AG10803 (cell line): ENCODE results near the gene ADAMTSL4.
A peak's percentile ranks its signal among the peaks of the same experiment; 100 is the strongest.
"Not testable (repeated sequence)": the region's sequence is repeated elsewhere in the genome, so short reads cannot be mapped to it uniquely, and the experiment has no call there.

Source experiments
- DNase-seq: peaks from one replicate; pipeline ENCODE4 v3.0.0; 2010; ENCODE audit warnings: low read depth
- H3K4me3 ChIP-seq: 2 replicates; pipeline ENCODE4 v1.5.1; 2011; ENCODE audit warnings: mild to moderate bottlenecking, low read length, control low read depth
- TF ChIP-seq, protein P1 (sequence below): conservative IDR thresholded peaks from 2 replicates; pipeline ENCODE4 v1.5.1; 2011; ENCODE audit warnings: mild to moderate bottlenecking, low read length, control low read depth, inconsistent platforms

The ADAMTSL4 gene

DNA sequence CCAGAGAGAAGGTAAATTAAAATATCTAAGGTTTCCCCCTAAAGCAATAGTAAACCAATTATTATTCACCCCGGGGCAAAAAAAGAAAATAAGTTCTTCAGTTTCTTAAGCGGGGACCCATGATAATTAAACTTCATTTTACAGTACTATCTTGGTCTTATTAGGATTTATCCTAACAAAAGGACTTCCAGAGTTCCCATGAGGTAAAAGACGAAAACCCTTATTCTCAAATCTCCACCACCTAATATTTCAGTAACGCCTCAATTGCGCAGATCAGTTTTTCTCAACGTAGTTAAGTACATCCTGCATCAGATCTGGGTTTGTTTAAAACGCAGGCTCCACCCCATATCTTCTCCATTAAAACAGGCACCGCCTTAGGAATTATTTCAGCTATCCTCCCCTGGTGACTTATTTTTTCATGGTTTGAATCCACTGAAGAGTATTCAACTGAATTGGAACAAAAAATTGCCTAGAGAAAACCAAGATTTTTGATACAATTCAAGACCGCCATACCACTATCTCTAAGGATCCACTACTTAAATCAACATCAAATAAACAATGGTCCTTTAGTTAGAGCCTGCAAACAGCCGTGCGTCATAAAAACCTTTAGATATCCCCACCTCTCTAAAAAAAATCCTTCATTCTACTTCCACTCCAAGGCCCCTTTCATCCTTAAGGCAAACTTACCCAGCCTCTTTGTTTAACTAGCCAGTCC is 28.5 kb downstream of the ADAMTSL4 start:
- TF ChIP-seq, protein P1, sequence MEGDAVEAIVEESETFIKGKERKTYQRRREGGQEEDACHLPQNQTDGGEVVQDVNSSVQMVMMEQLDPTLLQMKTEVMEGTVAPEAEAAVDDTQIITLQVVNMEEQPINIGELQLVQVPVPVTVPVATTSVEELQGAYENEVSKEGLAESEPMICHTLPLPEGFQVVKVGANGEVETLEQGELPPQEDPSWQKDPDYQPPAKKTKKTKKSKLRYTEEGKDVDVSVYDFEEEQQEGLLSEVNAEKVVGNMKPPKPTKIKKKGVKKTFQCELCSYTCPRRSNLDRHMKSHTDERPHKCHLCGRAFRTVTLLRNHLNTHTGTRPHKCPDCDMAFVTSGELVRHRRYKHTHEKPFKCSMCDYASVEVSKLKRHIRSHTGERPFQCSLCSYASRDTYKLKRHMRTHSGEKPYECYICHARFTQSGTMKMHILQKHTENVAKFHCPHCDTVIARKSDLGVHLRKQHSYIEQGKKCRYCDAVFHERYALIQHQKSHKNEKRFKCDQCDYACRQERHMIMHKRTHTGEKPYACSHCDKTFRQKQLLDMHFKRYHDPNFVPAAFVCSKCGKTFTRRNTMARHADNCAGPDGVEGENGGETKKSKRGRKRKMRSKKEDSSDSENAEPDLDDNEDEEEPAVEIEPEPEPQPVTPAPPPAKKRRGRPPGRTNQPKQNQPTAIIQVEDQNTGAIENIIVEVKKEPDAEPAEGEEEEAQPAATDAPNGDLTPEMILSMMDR = no peak
- DNase-seq = peak; percentile 61
- peak overlapping the region; percentile 99 for H3K4me3 ChIP-seq

GRCh38 chr1:150578272-150579109 is 29.3 kb downstream of the ADAMTSL4 start:
- peak; percentile 90 for DNase-seq
- peak overlapping the region; percentile 99 for H3K4me3 ChIP-seq
- TF ChIP-seq, protein P1 = no peak

- TF ChIP-seq, protein P1 = no peak
- peak within 1 kb of the TSS; percentile 99 for H3K4me3 ChIP-seq
- peak; percentile 96 for DNase-seq
Measured at GRCh38 chr1:150579110-150579944, 30.1 kb downstream of the ADAMTSL4 start, which contains the start of gene MCL1. TSS of gene MCL1 (minus strand) at chr1:150579610. CDS start at chr1:150579530, 80 bp downstream.

DNA sequence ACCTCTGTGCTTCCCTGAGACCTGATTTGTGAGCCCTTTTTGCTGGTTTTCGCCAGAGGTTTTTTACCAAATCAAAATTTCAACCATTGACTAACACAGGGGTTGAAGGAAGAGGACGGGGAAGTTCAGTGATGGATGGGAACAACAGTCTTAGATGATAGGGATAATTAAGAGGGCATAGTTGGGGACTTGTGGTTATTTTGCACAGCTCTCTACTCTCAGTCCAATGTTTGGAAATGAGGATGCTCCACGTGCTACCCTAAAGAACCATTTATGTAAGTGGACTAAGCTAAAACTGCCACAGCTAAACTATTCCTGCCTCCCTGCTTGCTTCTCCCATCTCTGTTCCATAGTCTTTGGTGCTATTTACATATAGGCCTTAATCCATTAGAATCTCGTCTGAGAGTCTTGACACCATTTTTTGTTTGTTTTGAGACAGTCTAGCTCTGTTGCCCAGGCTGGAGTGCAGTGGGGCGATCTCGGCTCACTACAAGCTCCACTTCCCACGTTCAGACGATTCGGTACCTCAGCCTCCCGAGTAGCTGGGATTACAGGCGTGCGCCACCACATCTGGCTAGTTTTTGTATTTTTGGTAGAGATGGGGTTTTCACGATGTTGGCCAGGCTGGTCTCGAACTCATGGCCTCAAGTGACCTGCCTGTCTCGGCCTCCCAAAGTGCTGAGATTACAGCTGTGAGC is 30.9 kb downstream of the ADAMTSL4 start:
- peak overlapping the region; percentile 57 for H3K4me3 ChIP-seq
- DNase-seq = no peak
- TF ChIP-seq, protein P1 = no peak

DNA sequence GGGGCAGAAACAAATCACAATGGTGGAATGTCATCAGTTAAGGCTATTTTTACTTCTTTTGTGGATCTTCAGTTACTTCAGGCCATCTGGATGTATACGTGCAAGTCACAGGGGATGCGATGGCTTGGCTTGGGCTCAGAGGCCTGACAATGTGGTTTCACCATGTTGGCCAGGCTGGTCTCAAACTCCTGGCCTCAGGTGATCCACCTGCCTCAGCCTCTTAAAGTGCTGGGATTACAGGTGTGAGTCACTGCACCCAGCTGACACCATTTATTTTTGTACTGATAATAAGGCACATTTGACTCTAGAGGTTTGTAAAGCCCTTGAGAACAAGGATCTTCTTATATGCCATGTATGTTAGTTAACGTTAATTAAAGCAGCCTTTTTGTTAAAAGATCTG is 31.8 kb downstream of the ADAMTSL4 start:
- not testable (repeated sequence) for H3K4me3 ChIP-seq, DNase-seq

- not testable (repeated sequence) for DNase-seq, H3K4me3 ChIP-seq
Measured at GRCh38 chr1:150581437-150581836, 32.2 kb downstream of the ADAMTSL4 start.

DNA sequence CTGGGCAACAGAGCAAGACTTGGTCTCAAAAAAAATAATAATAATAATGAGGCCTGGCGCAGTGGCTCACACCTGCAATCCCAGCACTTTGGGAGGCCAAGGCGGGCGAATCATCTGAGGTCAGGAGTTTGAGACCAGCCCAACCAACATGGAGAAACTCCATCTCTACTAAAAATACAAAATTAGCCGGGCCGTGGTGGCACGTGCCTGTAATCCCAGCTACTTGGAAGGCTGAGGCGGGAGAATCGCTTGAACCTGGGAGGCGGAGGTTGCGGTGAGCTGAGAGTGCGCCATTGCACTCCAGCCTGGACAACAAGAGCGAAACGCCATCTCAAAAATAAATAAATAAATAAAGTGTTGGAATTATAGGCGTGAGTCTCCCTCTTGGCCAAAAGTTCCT is 32.8 kb downstream of the ADAMTSL4 start:
- not testable (repeated sequence) for H3K4me3 ChIP-seq, DNase-seq

DNA sequence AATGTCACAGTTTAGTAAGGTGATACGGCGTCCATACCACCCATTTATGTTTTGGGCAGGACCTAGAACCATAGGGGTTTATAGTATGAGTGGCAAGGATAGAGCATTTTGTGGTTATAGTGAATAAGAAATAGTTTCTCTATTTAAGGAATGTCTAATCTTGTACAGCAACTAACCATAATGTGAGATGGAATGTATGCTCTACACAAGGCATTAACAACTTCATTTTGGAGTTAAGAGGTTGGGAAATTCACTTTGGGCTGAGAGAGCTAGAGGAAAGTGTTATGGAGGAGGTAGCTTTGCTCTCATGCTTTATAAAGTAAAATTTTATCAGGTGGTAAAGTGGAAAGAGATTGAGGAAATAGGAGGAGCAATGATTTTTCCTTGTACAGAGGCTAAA is 33.2 kb downstream of the ADAMTSL4 start:
- TF ChIP-seq, protein P1 = no peak
- peak; percentile 67 for DNase-seq
- no peak overlapping the region for H3K4me3 ChIP-seq
